Neural progenitor cell (in vitro differentiated cells): Measurements from ENCODE around the gene MT2A. TPM values are rescaled to one million over a fixed set of nuclear protein-coding genes. Genes with fewer than 3 reads are reported as not detected.

Source experiments
- DNase-seq: peaks from one replicate; pipeline ENCODE4 v3.0.0-alpha.2; 2016; ENCODE audit warnings: low spot score
- H2AFZ ChIP-seq: fragments of 200-600 bp; sonication (generic); replicated peaks from 2 replicates; pipeline ENCODE4 v1.6.1; 2016; ENCODE audit warnings: antibody characterized with exemption
- H3F3A ChIP-seq: fragments of 200-600 bp; sonication (generic); 2 replicates; pipeline ENCODE4 v1.6.1; 2016; ENCODE audit warnings: antibody characterized with exemption, low read depth
- H3K27ac ChIP-seq: fragments of 200-600 bp; sonication (generic); 2 replicates; pipeline ENCODE4 v1.5.1; 2016; ENCODE audit warnings: mild to moderate bottlenecking
- H3K27me3 ChIP-seq: fragments of 200-600 bp; sonication (generic); 2 replicates; pipeline ENCODE4 v1.6.1; 2016; ENCODE audit warnings: mild to moderate bottlenecking, moderate library complexity
- H3K36me3 ChIP-seq: fragments of 200-600 bp; sonication (generic); 2 replicates; pipeline ENCODE4 v1.5.1; 2016
- H3K4me1 ChIP-seq: fragments of 200-600 bp; sonication (generic); 2 replicates; pipeline ENCODE4 v1.6.1; 2016; ENCODE audit warnings: mixed run types
- H3K4me2 ChIP-seq: fragments of 200-600 bp; sonication (generic); 2 replicates; pipeline ENCODE4 v1.6.1; 2016
- H3K4me3 ChIP-seq: fragments of 200-600 bp; sonication (generic); 2 replicates; pipeline ENCODE4 v1.5.1; 2016
- H3K79me2 ChIP-seq: fragments of 200-600 bp; sonication (generic); 2 replicates; pipeline ENCODE4 v1.6.1; 2016; ENCODE audit warnings: low read depth
- H3K9ac ChIP-seq: fragments of 200-600 bp; sonication (generic); 2 replicates; pipeline ENCODE4 v1.6.1; 2016
- H3K9me3 ChIP-seq: fragments of 200-600 bp; sonication (generic); 2 replicates; pipeline ENCODE4 v1.5.1; 2016; ENCODE audit warnings: low read depth
- H4K20me1 ChIP-seq: fragments of 200-600 bp; sonication (generic); 2 replicates; pipeline ENCODE4 v1.6.1; 2016; ENCODE audit warnings: low read depth
- H3K27ac Mint-ChIP-seq: 3 replicates; pipeline ENCODE4 v1.8.0; 2021; ENCODE audit warnings: mixed read lengths
- H3K27me3 Mint-ChIP-seq: 2 replicates; pipeline ENCODE4 v1.8.0; 2022; ENCODE audit warnings: low read depth, mild to moderate bottlenecking, inconsistent platforms, moderate library complexity, mixed read lengths; ENCODE audit not compliant: insufficient read depth
- H3K36me3 Mint-ChIP-seq: 3 replicates; pipeline ENCODE4 v1.8.0; 2021; ENCODE audit warnings: mixed read lengths
- H3K4me1 Mint-ChIP-seq: 3 replicates; pipeline ENCODE4 v1.8.0; 2021; ENCODE audit warnings: mixed read lengths
- H3K4me3 Mint-ChIP-seq: 3 replicates; pipeline ENCODE4 v1.8.0; 2021; ENCODE audit warnings: mild to moderate bottlenecking, moderate library complexity, mixed read lengths
- H3K9me3 Mint-ChIP-seq: 3 replicates; pipeline ENCODE4 v1.8.0; 2020; ENCODE audit warnings: mixed read lengths
- EZH2 ChIP-seq: fragments of 200-600 bp; sonication (generic); IDR thresholded peaks from 2 replicates; pipeline ENCODE4 v1.6.1; 2017; ENCODE audit warnings: antibody characterized with exemption, mild to moderate bottlenecking, moderate library complexity
- EZH2phosphoT487 ChIP-seq: fragments of 200-600 bp; sonication (generic); IDR thresholded peaks from 2 replicates; pipeline ENCODE4 v1.6.1; 2017; ENCODE audit warnings: antibody characterized with exemption
- total RNA-seq: library from RNA; depleted of rRNA; stranded (reverse); fragments of >200 nt; gene quantifications from 2 replicates; pipeline ENCODE4 v1.2.3, GENCODE V29; 2015; ENCODE audit warnings: low replicate concordance
- TF ChIP-seq, protein P1 (sequence below): fragments of 200-600 bp; sonication (generic); IDR thresholded peaks from 2 replicates; pipeline ENCODE4 v1.5.1; 2017; ENCODE audit warnings: antibody characterized with exemption, mild to moderate bottlenecking

Gene MT2A
- total RNA-seq, 1 donor from 2014 or later: not detected

DNA sequence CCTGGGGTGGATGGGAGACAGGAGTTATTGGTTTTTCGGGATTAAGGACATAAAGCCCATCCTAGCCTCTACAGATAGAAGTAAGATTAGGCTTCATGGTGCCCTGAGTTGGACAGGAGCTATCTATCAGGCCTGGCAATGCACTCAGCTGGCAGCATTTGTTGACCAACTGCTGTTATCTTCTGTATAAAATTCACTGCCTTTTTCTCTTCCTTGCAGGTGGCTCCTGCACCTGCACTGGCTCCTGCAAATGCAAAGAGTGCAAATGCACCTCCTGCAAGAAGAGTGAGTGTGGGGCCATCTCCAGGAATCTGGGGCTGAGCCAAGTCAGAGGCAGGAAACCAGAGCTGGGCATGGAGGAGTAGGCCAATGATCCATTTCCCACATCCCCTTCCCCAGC, 30.7 kb downstream of the MT2A start:
- Mint-ChIP-seq H3K4me1 (peaks cover 16% of the 10 kb centered on the region), H3K4me3 (no peak overlapping the region), H3K36me3 (no peaks in the 10 kb centered on the region), H3K27me3 (peaks cover 93% of the 10 kb centered on the region), H3K27ac (no peak overlapping the region), H3K9me3 (peaks cover 3% of the 10 kb centered on the region)
- no peaks in the 10 kb centered on the region for H3K36me3 ChIP-seq
- H3K27me3 ChIP-seq: peaks cover 100% of the 10 kb centered on the region
- peaks cover 60% of the 10 kb centered on the region for H4K20me1 ChIP-seq
- H3K9me3 ChIP-seq: no peaks in the 10 kb centered on the region
- TF ChIP-seq EZH2phosphoT487: no peak
- TF ChIP-seq EZH2: no peak
- TF ChIP-seq, protein P1, sequence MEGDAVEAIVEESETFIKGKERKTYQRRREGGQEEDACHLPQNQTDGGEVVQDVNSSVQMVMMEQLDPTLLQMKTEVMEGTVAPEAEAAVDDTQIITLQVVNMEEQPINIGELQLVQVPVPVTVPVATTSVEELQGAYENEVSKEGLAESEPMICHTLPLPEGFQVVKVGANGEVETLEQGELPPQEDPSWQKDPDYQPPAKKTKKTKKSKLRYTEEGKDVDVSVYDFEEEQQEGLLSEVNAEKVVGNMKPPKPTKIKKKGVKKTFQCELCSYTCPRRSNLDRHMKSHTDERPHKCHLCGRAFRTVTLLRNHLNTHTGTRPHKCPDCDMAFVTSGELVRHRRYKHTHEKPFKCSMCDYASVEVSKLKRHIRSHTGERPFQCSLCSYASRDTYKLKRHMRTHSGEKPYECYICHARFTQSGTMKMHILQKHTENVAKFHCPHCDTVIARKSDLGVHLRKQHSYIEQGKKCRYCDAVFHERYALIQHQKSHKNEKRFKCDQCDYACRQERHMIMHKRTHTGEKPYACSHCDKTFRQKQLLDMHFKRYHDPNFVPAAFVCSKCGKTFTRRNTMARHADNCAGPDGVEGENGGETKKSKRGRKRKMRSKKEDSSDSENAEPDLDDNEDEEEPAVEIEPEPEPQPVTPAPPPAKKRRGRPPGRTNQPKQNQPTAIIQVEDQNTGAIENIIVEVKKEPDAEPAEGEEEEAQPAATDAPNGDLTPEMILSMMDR: no peak
- H3F3A ChIP-seq: no peaks in the 10 kb centered on the region
- H3K4me2 ChIP-seq: no peak overlapping the region
- no peak for DNase-seq
- H3K4me1 ChIP-seq: peaks cover 7% of the 10 kb centered on the region
- H2AFZ ChIP-seq: no peak overlapping the region
- no peak overlapping the region for H3K9ac ChIP-seq
- H3K27ac ChIP-seq: no peak overlapping the region
- H3K4me3 ChIP-seq: no peak overlapping the region
- H3K79me2 ChIP-seq: no peaks in the 10 kb centered on the region

GRCh38 chr16:56640076-56640475, 31.7 kb downstream of the MT2A start:
- Histone ChIP-seq H3K4me2 (no peak overlapping the region), H4K20me1 (peaks cover 56% of the 10 kb centered on the region), H2AFZ (no peak overlapping the region), H3K9me3 (no peaks in the 10 kb centered on the region), H3F3A (no peaks in the 10 kb centered on the region), H3K9ac (no peak overlapping the region), H3K27ac (no peak overlapping the region), H3K4me1 (peaks cover 4% of the 10 kb centered on the region), H3K36me3 (no peaks in the 10 kb centered on the region), H3K4me3 (no peak overlapping the region), H3K27me3 (peaks cover 100% of the 10 kb centered on the region), H3K79me2 (no peaks in the 10 kb centered on the region)
- Mint-ChIP-seq H3K9me3 (no peaks in the 10 kb centered on the region), H3K27ac (no peak overlapping the region), H3K36me3 (no peaks in the 10 kb centered on the region), H3K4me1 (peaks cover 12% of the 10 kb centered on the region), H3K4me3 (no peak overlapping the region), H3K27me3 (peaks cover 93% of the 10 kb centered on the region)
- TF ChIP-seq EZH2 (no peak), EZH2phosphoT487 (no peak)
- TF ChIP-seq, protein P1: no peak
- no peak for DNase-seq

DNA sequence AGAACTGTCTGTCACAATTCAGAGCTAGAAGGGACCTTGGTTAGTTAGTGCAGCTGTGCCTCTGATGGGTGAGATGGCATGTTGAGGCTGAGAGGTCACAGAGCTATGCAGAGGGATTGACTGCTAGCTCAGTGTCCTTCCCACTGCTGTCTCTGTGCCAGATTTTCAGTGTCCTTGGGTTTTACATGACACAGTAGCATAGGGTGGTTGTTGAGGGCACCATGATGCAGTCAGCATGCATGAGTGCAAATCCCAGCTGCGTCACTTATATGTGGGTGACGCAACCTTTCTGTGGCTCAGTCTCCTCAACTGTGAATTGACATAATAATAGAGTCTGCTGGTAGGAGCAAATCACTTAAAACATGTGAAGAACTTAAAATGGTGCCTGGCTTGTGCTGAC, 32.8 kb downstream of the MT2A start:
- H3K36me3 ChIP-seq: no peaks in the 10 kb centered on the region
- H4K20me1 ChIP-seq: peaks cover 45% of the 10 kb centered on the region
- H3K4me1 ChIP-seq: no peaks in the 10 kb centered on the region
- Mint-ChIP-seq H3K4me3 (no peak overlapping the region), H3K27me3 (peaks cover 95% of the 10 kb centered on the region), H3K27ac (no peak overlapping the region), H3K36me3 (no peaks in the 10 kb centered on the region), H3K4me1 (peaks cover 11% of the 10 kb centered on the region), H3K9me3 (no peaks in the 10 kb centered on the region)
- no peak overlapping the region for H3K4me3 ChIP-seq
- H2AFZ ChIP-seq: no peak overlapping the region
- H3F3A ChIP-seq: no peaks in the 10 kb centered on the region
- no peaks in the 10 kb centered on the region for H3K9me3 ChIP-seq
- H3K79me2 ChIP-seq: no peaks in the 10 kb centered on the region
- no peak overlapping the region for H3K27ac ChIP-seq
- no peak overlapping the region for H3K4me2 ChIP-seq
- TF ChIP-seq EZH2phosphoT487 (no peak), EZH2 (no peak)
- TF ChIP-seq, protein P1: no peak
- H3K9ac ChIP-seq: no peak overlapping the region
- DNase-seq: no peak
- peaks cover 100% of the 10 kb centered on the region for H3K27me3 ChIP-seq
